Left lung (tissue), 14 donors: ENCODE results near the gene SPDYE11. TPM values are rescaled to one million over a fixed set of nuclear protein-coding genes. Genes with fewer than 3 reads are reported as not detected.
"Not testable (repeated sequence)": the region's sequence is repeated elsewhere in the genome, so short reads cannot be mapped to it uniquely, and the experiment has no call there.

Experiments
- ATAC-seq: fragments of 200-7000 bp; cut with Tn5 transposase; one replicate; pipeline ENCODE4 v1.9.1; 2020; ENCODE audit warnings: moderate library complexity
- DNase-seq, 4 donors: peaks; one replicate each; pipeline ENCODE4 v3.0.0-alpha.2; 2013 to 2020
- H3K27ac ChIP-seq, 2 donors: fragments of 200-600 bp; sonication (generic) in 1 of 2; one replicate each; pipeline versions ENCODE4 v1.5.0 to v1.8.0; 2020 to 2021
- H3K27me3 ChIP-seq, 2 donors: fragments of 200-600 bp; sonication (generic) in 1 of 2; one replicate each; pipeline versions ENCODE4 v1.5.0 to v1.8.0; 2020 to 2021
- H3K36me3 ChIP-seq, 2 donors: fragments of 200-600 bp; sonication (generic) in 1 of 2; one replicate each; pipeline versions ENCODE4 v1.5.0 to v1.8.0; 2020 to 2021
- H3K4me1 ChIP-seq, 2 donors: fragments of 200-600 bp; one replicate each; pipeline ENCODE4 v1.8.0; 2021
- H3K4me3 ChIP-seq, 2 donors: fragments of 200-600 bp; sonication (generic) in 1 of 2; one replicate each; pipeline versions ENCODE4 v1.5.0 to v1.8.0; 2020 to 2021; ENCODE audit warnings: mild to moderate bottlenecking in 1 of 2
- H3K9me3 ChIP-seq, 2 donors: fragments of 200-600 bp; sonication (generic) in 1 of 2; one replicate each; pipeline versions ENCODE4 v1.5.0 to v1.8.0; 2020 to 2021
- intact Hi-C, 2 donors: fragments of 100-400 bp; cut with DNase I; formaldehyde crosslinking; loops; one replicate each; pipeline versions ENCODE4 v1.11.2 to v1.14.2; 2022
- long read RNA-seq, 12 donors: library from polyadenylated mRNA in 2 of 12; unstranded in 2 of 12; transcript quantifications; one replicate each; pipeline ENCODE4 v2.0.0 and lab custom pipeline, GENCODE V29; 2019 to 2026
- polyA plus RNA-seq, 6 donors: library from polyadenylated mRNA; unstranded; fragments of 120-200 nt; gene quantifications; one replicate each; pipeline ENCODE4 v1.2.1, GENCODE V29; 2013; ENCODE audit not compliant: insufficient read length in 6 of 6
- total RNA-seq, 2 donors: library from RNA; stranded (reverse); fragmentation: NEBNext Ultra II Directional; extraction: Animal tissue kit (Norgen Biotek cat#: 25700); gene quantifications; one replicate each; pipeline ENCODE4 v1.2.1, GENCODE V29; 2021
- donor health status: DM: no; HTN: yes; CAD: no.
- donor health status: DM: no; HTN: no; CAD: no.

The SPDYE11 gene, protein sequence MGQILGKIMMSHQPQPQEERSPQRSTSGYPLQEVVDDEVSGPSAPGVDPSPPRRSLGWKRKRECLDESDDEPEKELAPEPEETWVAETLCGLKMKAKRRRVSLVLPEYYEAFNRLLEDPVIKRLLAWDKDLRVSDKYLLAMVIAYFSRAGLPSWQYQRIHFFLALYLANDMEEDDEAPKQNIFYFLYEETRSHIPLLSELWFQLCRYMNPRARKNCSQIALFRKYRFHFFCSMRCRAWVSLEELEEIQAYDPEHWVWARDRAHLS
- total RNA-seq (not detected), polyA plus RNA-seq (1 to 10 TPM in 4 of 6 donors, under 1 TPM in 2; 0.82 to 3.4 (median 1.2) TPM)
- long read RNA-seq, donor 1, result 0 reads
- long read RNA-seq, donor 2, result 0 reads
- long read RNA-seq, donor 3, result 0 reads
- long read RNA-seq, donor 4, result 0 reads
- long read RNA-seq, donor 5, result 0 reads
- long read RNA-seq, donor 6, result 0 reads
- long read RNA-seq, donor 7, result 0 reads
- long read RNA-seq, donor 8, result 0 reads
- long read RNA-seq, donor 9, result 0 reads
- long read RNA-seq, donor 10, result 0 reads
- long read RNA-seq, donor 11, result 0 reads
- long read RNA-seq, donor 12, result 0 reads

DNA sequence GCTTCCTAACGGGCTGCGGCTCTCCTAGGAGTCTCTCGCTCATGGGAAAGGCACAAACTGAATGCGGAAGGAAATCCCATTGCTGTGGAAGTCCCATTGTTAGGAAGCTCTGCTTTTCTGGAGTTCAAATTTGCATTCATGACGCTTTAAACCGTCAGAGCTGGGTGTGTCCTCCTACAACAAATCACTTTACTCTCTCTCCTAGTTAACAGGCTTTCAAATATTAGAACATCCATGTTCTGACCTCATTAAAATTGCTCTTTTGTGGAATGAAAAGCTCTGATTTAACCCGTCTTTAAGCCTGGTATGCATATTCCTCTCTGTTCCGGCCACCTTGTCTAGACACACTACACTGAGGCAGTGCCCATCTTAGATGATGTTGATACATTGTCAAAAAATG lies at the start of gene SPDYE11:
TSS of gene SPDYE11 (minus strand) at position 101 of the 400 bp plus-strand sequence. CDS start 1,800 bp downstream, outside the sequence.
- H3K4me1 ChIP-seq, intact Hi-C loops, H3K4me3 ChIP-seq, H3K36me3 ChIP-seq, H3K9me3 ChIP-seq, DNase-seq, H3K27ac ChIP-seq, ATAC-seq, H3K27me3 ChIP-seq: not testable (repeated sequence)

DNA sequence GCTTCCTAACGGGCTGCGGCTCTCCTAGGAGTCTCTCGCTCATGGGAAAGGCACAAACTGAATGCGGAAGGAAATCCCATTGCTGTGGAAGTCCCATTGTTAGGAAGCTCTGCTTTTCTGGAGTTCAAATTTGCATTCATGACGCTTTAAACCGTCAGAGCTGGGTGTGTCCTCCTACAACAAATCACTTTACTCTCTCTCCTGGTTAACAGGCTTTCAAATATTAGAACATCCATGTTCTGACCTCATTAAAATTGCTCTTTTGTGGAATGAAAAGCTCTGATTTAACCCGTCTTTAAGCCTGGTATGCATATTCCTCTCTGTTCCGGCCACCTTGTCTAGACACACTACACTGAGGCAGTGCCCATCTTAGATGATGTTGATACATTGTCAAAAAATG lies 28.2 kb upstream of the SPDYE11 start, which contains the start of gene SPDYE9:
TSS of gene SPDYE9 (minus strand) at position 101 of the 400 bp plus-strand sequence. CDS start 1,800 bp downstream, outside the sequence.
- H3K27ac ChIP-seq, H3K36me3 ChIP-seq, intact Hi-C loops, H3K27me3 ChIP-seq, H3K4me3 ChIP-seq, H3K4me1 ChIP-seq, DNase-seq, H3K9me3 ChIP-seq, ATAC-seq: not testable (repeated sequence)

DNA sequence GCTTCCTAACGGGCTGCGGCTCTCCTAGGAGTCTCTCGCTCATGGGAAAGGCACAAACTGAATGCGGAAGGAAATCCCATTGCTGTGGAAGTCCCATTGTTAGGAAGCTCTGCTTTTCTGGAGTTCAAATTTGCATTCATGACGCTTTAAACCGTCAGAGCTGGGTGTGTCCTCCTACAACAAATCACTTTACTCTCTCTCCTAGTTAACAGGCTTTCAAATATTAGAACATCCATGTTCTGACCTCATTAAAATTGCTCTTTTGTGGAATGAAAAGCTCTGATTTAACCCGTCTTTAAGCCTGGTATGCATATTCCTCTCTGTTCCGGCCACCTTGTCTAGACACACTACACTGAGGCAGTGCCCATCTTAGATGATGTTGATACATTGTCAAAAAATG lies 28.0 kb downstream of the SPDYE11 start, which contains the start of gene SPDYE8:
TSS of gene SPDYE8 (minus strand) at position 101 of the 400 bp plus-strand sequence. CDS start 1,800 bp downstream, outside the sequence.
- H3K4me1 ChIP-seq, H3K4me3 ChIP-seq, H3K36me3 ChIP-seq, ATAC-seq, intact Hi-C loops, DNase-seq, H3K27ac ChIP-seq, H3K9me3 ChIP-seq, H3K27me3 ChIP-seq: not testable (repeated sequence)

DNA sequence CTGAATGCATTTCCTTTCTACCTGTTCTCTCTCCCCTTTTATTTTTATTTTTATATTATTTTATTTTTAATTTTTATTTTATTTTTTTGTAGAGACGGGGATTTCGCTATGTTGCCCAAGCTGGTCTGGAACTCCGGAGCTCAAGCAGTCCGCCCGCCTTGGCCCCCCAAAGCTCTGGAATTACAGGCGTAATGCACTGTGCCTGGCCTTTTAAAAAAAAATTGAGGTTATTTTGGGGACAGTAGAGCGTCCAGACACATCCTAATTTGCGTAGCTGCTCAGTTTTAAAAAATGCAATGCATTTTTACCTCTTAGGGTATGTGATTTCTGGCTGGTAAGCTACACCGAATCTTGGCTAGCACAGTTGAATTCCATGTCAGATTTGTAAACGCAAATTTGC lies 51.2 kb downstream of the SPDYE11 start:
- H3K9me3 ChIP-seq, ATAC-seq, intact Hi-C loops, H3K36me3 ChIP-seq, H3K27me3 ChIP-seq: not testable (repeated sequence)
- DNase-seq, result peak in 1 of 4 donors; percentile 26
- Histone ChIP-seq H3K4me1 (peaks cover 0 to 11% of the 10 kb centered on the region in 2 donors), H3K27ac (peak overlapping the region in 1 of 2 donors; percentile 91), H3K4me3 (peak overlapping the region in 1 of 2 donors; percentile 60)

DNA sequence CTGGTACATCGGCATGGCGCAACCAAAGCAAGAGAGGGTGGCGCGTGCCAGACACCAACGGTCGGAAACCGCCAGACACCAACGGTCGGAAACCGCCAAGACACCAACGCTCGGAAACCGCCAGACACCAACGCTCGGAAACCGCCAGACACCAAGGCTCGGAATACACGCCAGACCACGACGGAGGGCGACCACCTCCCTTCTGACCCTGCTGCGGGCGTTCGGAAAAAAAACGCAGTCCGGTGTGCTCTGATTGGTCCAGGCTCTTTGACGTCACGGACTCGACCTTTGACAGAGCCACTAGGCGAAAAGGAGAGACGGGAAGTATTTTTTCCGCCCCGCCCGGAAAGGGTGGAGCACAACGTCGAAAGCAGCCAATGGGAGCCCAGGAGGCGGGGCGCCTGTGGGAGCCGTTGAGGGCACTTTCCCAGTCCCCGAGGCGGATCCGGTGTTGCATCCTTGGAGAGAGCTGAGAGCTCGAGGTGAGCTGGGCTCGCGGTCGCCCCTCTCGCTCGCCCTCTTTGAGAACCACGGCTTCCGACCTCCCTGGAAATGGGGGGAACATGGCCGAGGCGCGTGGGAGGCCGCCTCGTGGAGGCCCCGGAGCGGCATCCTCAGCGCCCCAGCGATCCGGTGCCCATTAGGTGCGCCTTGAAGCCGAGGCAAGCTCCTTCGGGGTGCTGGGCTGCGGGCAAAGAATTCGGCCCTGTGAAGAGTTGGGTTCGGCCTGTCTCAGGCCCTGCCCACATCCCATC lies 51.8 kb downstream of the SPDYE11 start:
- ATAC-seq (peak; percentile 94), DNase-seq (peak; percentile 87 to 92 (median 88))
- intact Hi-C loops, H3K36me3 ChIP-seq, H3K9me3 ChIP-seq, H3K27me3 ChIP-seq: not testable (repeated sequence)
- Histone ChIP-seq H3K4me3 (peak overlapping the region; percentile 45 to 60), H3K4me1 (peaks cover 0 to 11% of the 10 kb centered on the region in 2 donors), H3K27ac (peak overlapping the region; percentile 69 to 91)

DNA sequence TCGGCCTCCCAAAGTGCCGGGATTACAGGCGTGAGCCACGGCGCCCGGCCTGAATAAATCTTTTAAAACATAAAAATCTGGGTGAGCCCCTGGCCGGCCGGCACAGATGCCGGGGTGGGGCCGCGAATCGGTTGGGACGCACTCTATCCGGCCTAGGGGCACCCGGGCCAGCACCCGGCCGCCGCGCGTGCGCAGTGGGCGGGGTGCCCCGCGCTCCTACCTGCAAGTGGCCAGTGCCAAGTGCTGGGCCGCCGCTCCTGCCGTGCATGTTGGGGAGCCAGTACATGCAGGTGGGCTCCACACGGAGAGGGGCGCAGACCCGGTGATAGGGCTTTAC lies 52.4 kb downstream of the SPDYE11 start:
- ATAC-seq, result peak; percentile 95
- H3K9me3 ChIP-seq, intact Hi-C loops, H3K36me3 ChIP-seq, H3K27me3 ChIP-seq: not testable (repeated sequence)
- DNase-seq, result peak in 2 of 4 donors; percentile 65 to 95
- Histone ChIP-seq H3K27ac (peak overlapping the region; percentile 69 to 91), H3K4me1 (peaks cover 0 to 11% of the 10 kb centered on the region in 2 donors), H3K4me3 (peak overlapping the region; percentile 45 to 60)

DNA sequence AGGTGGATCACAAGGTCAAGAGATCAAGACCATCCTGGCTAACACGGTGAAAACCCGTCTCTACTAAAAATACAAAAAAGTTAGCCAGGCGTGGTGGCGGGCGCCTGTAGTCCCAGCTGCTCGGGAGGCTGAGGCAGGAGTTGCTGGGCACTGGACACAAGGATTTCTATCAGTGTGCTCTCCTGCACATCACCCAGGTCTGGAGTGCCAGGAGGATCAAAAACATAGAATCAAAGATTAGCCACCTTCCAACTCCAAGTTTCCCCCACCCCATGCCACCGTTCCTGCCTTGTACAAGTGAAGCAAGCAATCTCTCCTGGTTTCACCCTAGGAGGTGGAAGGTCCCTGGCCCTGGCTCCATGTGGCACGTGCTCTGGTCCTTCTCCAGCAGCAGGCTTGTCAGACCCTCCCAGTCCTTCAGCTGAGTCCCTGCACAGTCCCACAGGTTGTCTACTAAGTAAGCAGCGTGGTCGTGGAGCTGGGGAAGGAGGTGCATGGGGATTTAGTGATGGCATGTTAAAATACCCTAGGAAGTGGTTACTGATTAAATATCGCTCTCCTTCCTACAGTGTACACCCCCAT lies 59.7 kb downstream of the SPDYE11 start:
- ATAC-seq, H3K36me3 ChIP-seq, H3K27me3 ChIP-seq, H3K4me1 ChIP-seq, H3K9me3 ChIP-seq, H3K27ac ChIP-seq, H3K4me3 ChIP-seq, DNase-seq, intact Hi-C loops: not testable (repeated sequence)

Other genes starting within 250 kb of the SPDYE11 start
- gene TYW1B, start 229.7 kb downstream of the SPDYE11 start, total RNA-seq, result 1 to 10 TPM; 2.4 to 9.7 TPM
- 1 to 10 TPM; 3.3 to 8.0 (median 5.6) TPM for gene TYW1B, start 229.7 kb downstream of the SPDYE11 start, polyA plus RNA-seq
- 10 to 100 TPM; 28.8 to 36.4 TPM for gene POM121, start 132.8 kb downstream of the SPDYE11 start, total RNA-seq
- gene POM121, start 132.8 kb downstream of the SPDYE11 start, polyA plus RNA-seq, result 10 to 100 TPM; 39.1 to 50.5 (median 44.3) TPM
- under 1 TPM in 1 of 2 donors, not detected in 1; 0.26 TPM for gene TRIM74, start 88.4 kb downstream of the SPDYE11 start, total RNA-seq
- 1 to 10 TPM; 1.4 to 2.8 (median 2.1) TPM for gene TRIM74, start 88.4 kb downstream of the SPDYE11 start, polyA plus RNA-seq
- not detected for gene SPDYE8, start 28.1 kb downstream of the SPDYE11 start, total RNA-seq
- gene SPDYE8, start 28.1 kb downstream of the SPDYE11 start, polyA plus RNA-seq, result 1 to 10 TPM in 2 of 6 donors, under 1 TPM in 4; 0.67 to 1.2 (median 0.97) TPM
- not detected for gene SPDYE9, start 28.1 kb upstream of the SPDYE11 start, total RNA-seq
- gene SPDYE9, start 28.1 kb upstream of the SPDYE11 start, polyA plus RNA-seq, result 1 to 10 TPM in 3 of 6 donors, under 1 TPM in 3; 0.67 to 3.4 (median 1.1) TPM